Central memory CD4-positive, alpha-beta T cell (primary cell): ENCODE results near the gene AGPAT3.

ENCODE experiments used
- DNase-seq: peaks from one replicate; pipeline ENCODE4 v3.0.0; 2022

The AGPAT3 gene

GRCh38 chr21:44003307-44003966 lies 138.4 kb downstream of the AGPAT3 start:
- no peak for DNase-seq

DNA sequence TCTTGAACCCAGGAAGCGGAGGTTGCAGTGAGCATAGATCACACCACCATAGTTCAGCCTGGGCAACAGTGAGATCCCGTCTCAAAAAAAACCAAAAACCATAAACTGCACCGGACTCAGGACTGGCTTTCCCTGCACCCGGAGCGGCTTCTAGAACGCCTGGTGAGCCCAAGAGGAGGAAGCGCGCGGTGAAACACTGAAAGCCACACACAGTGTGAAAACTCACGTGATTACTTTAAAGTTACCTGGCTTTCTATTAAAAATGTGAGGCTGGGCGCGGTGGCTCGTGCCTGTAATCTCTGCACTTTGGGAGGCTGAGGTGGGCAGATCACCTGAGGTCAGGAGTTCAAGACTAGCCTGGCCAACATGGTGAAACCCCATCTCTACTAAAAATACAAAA lies 140.0 kb downstream of the AGPAT3 start:
- no peak for DNase-seq

- DNase-seq: no peak
Measured at GRCh38 chr21:44005593-44005992, 140.6 kb downstream of the AGPAT3 start.

GRCh38 chr21:44006017-44006619 lies 141.1 kb downstream of the AGPAT3 start:
- DNase-seq: no peak

GRCh38 chr21:44006656-44007055 lies 141.6 kb downstream of the AGPAT3 start:
- no peak for DNase-seq

DNA sequence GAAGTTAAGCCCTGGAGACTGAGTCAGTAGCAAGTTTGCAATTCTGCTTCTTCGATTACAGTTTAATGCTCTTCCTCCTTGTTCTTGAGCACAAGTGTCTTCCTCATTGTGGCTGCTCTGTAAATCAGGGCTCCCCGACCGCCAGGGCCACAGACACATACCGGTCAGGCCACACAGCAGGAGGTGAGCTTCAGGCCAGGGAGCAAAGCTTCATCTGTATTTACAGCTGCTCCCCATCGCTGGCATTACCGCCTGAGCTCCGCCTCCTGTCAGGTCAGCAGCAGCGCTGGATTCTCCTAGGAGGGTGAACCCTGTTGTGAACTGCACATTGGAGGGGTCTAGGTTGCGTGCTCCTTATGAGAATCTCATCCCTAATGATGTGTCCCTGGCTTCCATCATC lies 145.4 kb downstream of the AGPAT3 start:
- no peak for DNase-seq

GRCh38 chr21:44011123-44011522 lies 146.1 kb downstream of the AGPAT3 start:
- no peak for DNase-seq

DNA sequence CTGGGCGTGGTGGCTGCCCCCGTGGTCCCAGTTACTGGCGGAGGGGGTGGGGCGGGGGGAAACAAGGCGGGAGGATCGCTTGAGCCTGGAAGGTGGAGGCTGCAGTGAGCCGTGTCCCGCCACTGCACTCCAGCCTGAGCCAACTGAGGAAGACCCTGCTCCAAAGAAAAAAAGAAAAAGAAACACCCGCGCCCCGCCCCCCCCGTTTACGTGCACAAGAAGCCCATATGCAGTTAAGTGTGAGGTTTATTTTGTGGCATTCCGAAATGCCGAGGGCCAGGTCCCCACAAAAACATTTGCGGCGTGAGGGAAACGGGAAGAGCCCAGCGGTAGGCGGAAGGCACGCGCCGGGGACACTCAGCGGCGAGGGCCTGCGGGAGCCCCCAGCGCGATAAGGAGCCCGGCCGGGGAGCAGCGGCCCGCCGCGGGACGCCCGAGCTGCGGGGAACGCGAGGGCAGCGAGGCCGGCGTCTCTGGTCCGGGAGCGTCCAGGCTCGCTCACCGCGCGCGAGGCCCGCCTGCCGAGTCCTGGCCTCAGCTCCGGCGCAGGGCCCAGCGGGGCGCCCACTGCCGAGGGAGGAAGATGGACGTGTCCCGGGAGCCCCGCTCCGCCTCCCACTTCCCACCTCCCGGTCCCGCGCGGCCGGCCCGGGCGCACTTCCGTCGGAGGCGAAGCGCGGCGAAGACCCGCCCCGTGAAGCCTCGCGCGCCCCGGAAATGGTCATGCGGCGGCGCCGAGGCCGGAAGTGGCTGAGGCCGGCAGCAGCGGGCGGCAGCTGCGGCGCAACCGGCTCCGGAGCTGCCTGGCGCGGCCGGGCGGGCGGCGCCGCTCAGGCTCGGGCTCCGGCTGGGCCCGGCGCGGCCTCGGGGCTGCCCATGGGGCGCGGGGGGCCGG lies 146.8 kb downstream of the AGPAT3 start, which contains the start of gene TRAPPC10:
TSS of gene TRAPPC10 (plus strand) at position 731 of the 895 bp plus-strand sequence. CDS start 185 bp downstream, outside the sequence.
- DNase-seq: peak; percentile 77

DNA sequence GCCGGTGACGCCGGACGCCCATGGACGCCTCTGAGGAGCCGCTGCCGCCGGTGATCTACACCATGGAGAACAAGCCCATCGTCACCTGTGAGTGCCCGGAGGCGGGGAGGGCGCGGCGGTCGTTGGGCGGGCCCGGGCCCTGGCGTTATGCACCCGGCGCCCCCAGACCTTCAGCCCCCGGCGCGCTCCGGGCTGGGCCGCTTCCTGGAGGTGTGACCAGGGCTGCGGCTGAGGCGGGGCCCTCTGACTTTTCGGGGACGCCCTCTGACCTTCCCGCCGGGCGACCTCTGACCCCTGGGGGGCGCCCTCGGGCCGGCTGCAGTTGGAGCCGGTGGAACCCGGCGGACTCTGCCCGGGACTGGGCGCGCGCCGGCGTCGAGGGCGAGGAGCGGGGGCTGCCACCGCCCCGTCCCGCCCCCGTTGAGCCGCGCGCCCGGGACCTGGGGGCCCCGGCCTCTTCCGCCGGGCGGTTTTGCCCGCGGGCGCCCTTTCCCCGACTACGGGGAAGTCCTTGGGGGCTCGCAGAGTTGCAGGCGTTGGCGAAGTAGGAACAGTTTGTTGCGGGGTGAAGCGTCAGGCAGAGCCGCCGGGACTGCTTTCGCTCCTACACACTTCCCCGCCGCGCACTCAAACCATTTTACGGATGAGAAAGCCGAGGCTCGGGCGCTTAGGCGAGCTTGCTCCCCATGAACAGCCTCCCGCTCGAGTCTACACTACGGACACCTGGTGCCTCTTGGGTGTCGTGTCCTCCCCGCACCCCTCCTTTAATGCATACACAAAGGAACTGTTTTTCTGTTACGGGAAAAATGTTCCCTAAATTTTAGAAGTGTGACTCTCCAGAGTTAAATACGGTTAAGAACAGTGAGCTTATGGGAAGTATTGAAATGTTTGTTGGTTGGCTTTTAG lies 147.7 kb downstream of the AGPAT3 start:
- DNase-seq: peak; percentile 69

DNA sequence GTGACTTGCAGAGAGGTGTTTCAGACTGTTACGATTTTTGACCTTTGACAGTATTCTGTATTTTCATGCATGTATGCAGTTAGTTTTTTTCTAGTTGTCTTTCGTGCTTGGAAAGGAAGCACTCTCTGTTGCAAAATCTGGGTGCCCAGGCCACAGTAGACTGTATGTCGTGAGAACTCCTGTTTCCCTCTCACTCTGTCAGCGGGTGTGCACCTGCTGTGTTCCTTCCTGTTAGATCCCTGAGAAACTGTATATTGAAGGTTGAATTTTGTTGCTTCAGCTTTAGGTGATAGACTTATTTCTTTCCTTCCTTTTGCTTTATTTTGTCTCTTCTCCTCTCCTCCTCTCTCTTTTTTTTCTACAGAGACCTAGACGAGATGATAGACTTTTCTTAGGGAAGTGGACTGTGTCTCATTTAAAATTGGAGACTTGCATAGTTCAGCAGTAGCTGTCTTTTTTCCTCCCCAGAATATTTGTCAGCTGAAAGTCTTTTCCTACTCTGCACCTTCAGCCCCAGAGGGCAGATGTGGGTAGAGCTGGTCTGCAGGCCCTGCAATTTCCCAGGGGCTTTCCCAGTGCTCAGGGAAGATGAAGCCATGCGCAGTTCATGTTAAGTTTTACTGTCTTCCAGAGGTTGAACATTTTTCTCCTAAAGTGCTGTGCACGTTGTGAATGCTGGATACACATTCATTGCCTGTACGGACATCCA lies 148.5 kb downstream of the AGPAT3 start:
- peak; percentile 28 for DNase-seq

DNA sequence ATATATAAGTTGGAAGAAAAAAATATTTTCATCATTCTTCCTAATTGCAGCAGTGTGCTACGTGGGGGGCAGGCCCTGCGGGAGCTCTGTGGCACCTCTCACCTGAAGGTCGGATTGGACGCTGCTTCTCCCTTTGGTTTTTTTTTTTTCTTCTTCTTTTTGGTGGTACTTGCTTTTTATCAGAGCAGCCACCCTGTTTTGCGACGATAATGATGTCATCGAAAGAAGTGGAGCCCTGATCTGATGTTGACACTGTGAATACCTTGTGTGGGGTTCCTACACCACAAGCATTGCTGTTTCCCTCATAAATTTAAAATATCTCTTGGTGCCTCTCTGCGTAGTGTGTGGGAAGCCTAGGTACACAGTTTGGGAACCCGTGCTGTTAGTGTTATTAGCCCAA lies 152.6 kb downstream of the AGPAT3 start:
- DNase-seq: no peak

GRCh38 chr21:44018127-44018526 lies 153.1 kb downstream of the AGPAT3 start:
- no peak for DNase-seq

- DNase-seq: no peak
Measured at GRCh38 chr21:44018813-44019567, 154.0 kb downstream of the AGPAT3 start.

DNA sequence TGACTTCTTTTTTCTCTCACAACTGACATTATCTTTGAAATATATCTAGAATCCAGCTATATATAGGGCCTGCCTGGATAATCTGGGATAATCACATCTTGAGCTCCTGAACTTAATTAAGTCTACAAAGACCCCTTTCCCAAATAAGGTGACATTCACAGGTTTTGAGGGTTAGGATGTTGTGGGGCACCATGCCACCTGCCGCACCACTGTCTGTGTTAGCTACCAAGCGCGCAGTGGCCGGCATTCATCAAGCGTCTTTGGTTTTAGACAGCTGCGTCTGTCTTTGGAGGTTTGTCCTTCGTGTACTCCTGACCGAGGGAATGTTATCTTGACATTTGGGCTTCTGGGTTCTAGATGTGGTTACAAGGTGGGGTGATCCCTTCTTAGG lies 154.5 kb downstream of the AGPAT3 start:
- DNase-seq: no peak

GRCh38 chr21:44020551-44020950 lies 155.5 kb downstream of the AGPAT3 start:
- no peak for DNase-seq

DNA sequence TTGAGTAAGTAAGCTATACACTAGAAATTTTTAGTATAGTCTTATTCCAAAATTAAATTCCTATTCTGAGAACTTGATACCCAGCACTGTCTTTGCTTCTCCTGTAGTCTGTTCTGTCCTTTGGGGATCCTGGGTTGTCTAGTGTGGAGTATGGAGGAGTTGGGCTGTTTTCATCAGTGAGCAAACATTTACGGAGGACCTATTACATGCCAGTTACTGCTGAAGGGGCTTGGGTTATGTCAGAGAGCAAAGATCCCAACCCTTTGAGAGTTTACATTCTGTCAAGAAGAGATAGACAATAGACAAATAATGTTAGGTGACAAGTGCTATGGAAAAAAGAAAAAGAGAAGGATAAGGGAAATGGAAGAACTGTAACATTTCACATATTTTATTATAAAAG lies 156.0 kb downstream of the AGPAT3 start:
- DNase-seq: no peak

DNA sequence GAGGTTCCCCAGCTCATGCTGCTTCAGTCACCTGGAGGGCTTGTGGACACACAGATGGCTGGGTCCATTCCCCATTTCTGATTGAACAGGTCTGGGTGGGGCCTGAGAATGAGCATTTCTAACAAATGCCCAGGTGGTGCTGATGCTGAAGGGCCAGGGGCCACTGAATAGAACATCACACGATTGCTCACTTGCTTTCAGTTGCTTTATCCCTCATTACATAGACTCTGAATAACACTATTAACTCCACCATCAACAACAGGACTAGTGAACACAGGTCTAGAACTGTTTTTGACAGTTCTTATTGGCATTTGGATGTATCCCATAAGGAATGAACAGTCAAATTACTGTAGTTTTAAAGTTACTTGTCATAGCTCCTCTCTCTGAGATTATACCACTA lies 159.2 kb downstream of the AGPAT3 start:
- DNase-seq: no peak

- no peak for DNase-seq
Measured at GRCh38 chr21:44024887-44025353, 159.9 kb downstream of the AGPAT3 start.

- DNase-seq: no peak
Measured at GRCh38 chr21:44027607-44028286, 162.7 kb downstream of the AGPAT3 start.

DNA sequence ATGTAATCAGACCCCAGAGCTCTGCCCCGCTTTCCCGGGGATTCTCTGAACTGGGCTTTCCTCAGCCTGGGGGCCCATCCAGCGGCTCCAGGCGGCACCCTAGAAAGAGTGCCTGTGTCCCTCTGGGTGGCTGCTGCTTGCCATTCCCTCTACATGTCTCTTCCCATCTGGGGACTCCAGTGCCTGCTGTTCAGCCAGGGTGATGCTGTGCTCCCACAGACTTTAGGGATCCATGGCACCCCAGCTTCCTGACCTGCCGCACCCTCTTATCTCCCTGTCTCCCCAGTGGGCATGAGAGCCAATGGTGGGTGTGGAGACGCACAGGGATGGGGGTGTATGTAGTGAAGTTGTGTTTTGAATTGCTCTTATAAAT lies 163.2 kb downstream of the AGPAT3 start:
- no peak for DNase-seq
